ELR (cell line): ENCODE results near the gene NYAP1.
"Not testable (repeated sequence)": the region's sequence is repeated elsewhere in the genome, so short reads cannot be mapped to it uniquely, and the experiment has no call there.

Experiments used
- DNase-seq: peaks from one replicate; pipeline ENCODE4 v3.0.0-alpha.2; 2015; ENCODE audit warnings: low read depth

Gene NYAP1

DNA sequence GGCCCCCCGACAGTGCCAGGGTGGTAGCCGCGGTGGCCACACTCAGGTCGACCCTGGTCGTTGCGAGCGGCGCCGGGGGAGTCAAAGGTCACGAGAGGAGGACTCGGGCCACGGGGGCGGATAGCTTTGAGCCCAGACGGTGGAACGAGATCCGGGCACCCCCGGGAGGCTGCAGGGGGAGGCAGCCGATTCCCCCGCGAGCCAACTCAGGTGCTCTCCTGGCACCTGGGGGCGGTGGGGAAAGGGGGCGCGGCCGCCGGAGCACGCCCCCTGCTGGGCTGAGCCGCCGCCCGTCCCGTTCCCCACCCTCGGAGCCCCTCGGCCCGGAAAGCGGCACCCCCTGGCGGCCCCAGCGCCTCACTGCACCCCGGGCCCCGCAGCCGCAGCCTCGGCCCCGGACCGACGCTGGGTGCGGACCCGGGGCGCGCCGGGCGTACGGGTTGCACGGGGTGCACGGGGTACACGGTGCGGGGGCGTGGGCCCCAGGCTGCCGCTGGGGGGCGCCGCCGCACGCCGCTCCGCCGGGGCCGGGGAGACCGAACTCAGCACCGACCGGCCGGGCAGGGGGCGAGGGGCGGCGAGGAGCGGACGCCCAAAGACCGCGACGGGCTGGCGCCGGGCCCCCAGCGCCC, 521 bp upstream of the NYAP1 start:
- DNase-seq = peak; percentile 60

DNA sequence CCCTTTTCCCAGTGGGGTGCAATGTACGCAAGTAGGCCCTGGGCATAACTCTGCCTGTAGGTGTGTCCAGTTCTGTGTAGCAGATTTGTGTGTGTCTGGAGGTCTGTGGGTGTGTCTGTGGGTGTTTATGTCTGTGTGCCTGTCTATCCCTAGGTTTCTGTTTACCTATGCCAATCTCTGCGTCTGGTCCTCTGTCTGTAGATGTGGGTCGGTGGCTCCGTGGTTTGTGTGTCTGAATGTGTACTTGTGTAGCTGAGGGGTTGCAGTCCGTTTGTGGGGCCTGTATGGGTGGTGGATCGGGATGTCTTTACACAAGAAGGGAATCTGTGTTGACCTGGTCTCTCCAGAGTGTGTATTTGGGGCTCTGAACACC, 932 bp downstream of the NYAP1 start:
- DNase-seq = no peak

DNA sequence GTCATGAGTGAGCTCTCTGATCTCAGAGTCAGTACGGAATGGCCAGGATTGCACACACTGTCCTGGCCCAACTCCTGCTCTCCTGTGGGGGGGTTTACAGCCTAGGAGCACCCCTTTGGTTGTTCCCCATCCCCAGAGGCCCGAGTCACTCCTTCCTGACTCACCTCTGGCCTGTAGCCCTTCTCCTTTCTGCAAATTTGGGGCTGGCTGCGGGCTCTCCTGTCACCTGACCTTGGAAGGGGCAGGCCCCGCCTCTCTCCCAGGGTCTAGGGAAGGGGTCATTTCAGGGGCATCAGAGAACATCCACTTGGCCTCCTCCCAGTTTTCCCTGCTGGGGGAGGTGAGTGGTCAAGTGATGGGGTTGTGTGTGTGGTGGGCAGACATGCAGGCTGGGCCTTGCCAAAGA, 1.7 kb downstream of the NYAP1 start:
- DNase-seq = no peak

DNA sequence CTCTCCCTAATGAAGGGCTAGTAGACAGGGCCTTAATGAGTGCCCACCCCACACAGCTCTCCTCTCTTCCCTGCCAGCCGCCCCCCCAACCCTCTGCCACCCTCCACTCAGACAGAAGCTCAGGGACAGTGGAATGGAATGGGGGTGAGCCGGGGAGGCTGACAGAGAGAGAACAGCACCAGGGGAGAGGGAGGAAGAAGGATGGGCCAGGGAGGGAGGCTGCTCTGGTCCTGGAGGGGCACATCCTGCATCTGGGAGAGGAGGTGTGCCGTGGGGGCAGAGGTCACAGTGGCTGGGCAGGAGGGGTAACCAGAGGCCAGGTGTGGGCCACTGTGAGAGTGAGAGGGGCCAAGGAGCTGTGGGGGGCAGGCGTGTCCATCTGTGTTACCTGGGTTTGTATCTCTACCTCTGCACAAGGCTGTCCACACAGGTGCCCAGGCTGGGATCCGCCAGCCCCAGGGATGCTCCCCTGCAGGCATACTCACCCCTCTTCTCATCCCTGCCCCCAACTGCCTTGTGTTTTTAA, 2.4 kb downstream of the NYAP1 start:
- no peak for DNase-seq

DNA sequence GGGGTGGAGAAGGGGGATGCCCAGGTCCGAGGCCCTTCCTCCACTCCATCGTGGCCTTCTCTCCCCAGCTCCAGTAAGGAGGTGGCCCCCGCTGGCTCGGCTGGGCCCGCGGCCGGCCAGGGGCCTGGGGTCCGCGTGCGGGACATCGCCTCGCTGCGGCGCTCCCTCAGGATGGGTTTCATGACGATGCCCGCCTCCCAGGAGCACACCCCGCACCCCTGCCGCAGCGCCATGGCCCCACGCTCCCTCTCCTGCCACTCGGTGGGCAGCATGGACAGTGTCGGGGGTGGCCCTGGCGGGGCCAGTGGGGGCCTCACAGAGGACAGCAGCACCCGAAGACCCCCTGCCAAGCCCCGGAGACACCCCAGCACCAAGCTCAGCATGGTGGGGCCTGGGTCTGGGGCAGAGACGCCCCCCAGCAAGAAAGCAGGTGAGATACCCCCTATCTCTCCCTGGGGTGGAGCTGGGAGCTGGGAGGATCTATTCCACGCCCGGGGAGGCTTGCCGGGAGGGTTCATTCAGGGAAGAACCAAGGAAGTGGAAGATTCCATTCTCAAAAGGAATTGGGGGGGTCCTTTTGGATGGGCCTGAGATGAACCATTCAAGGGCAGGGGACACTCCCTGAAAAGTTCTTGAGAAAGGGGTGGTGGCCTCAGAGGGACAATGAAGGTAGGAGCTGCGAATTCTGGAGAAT, 3.2 kb downstream of the NYAP1 start:
- DNase-seq = peak; percentile 71

DNA sequence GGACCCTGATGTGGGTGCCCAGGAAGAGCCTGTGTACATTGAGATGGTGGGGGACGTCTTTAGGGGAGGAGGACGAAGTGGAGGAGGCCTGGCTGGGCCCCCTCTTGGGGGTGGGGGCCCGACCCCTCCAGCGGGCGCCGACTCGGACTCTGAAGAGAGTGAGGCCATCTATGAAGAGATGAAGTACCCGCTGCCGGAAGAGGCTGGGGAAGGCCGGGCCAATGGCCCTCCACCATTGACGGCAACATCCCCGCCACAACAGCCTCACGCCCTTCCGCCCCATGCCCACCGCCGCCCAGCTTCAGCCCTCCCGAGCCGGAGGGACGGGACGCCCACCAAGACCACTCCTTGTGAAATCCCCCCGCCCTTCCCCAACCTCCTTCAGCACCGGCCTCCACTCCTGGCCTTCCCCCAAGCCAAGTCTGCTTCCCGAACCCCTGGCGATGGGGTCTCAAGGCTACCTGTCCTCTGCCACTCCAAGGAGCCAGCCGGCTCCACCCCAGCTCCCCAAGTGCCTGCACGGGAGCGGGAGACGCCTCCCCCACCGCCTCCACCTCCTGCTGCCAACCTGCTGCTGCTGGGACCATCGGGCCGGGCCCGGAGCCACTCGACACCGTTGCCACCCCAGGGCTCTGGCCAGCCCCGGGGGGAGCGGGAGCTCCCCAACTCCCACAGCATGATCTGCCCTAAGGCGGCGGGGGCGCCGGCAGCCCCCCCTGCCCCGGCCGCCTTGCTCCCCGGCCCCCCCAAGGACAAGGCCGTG, 4.8 kb downstream of the NYAP1 start:
- DNase-seq = no peak

DNA sequence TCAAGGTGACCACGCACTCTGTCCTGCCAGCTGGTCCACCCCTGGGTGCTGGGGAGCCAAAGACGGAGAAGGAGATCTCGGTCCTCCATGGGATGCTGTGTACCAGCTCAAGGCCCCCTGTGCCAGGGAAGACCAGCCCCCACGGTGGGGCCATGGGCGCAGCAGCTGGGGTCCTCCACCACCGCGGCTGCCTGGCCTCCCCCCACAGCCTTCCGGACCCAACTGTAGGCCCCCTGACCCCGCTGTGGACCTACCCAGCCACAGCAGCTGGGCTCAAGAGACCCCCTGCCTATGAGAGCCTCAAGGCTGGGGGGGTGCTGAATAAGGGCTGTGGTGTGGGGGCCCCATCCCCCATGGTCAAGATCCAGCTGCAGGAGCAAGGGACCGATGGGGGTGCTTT, 5.4 kb downstream of the NYAP1 start:
- no peak for DNase-seq

DNA sequence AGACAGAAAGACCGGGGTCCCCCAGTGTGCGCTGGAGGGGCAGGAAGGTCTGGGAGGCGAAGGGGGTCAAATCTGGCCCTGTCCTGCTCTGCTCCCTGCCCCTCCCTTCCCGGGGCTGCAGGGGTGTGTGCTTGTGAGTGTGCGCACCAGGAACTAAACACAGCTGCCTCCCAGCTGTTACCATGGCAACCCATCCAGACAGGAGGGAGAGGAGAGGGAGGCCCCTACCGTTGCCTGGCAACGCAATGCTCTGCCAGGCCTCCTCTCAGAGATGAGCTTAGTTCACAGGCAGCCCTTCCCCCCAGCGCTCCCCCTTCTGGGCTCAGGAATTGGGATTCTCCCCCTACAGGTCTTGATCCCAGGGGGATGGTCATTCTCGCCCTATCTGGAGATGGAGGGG, 6.1 kb downstream of the NYAP1 start:
- DNase-seq = peak; percentile 80

DNA sequence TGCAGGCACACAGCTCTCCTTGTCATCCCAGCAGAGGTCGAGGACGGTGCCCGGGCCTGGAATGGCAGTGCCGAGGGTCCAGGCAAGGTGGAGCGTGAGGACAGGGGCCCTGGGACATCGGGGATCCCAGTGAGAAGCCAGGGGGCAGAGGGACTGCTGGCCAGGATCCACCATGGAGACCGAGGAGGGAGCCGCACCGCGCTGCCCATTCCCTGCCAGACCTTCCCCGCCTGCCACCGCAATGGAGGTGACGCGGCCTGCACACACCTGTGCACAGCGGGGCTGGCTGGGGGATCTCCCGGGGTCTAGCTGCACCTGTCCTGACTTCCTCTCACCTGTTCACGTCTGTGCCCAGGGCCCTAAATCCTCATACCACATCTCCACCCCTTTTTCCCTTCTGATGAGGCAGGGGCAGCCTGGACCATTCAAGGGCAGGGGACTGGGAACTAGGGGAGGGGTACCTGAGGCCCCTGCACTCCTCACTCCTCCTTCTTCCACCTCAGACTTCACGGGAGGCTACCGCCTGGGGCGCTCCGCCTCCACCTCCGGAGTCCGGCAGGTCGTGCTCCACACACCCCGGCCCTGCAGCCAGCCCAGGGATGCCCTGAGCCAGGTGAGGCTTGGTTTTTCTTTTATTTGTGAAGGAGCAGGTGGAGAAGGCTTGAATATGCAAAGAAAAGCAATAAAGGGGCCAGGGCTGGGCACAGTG, 6.9 kb downstream of the NYAP1 start:
- no peak for DNase-seq

DNA sequence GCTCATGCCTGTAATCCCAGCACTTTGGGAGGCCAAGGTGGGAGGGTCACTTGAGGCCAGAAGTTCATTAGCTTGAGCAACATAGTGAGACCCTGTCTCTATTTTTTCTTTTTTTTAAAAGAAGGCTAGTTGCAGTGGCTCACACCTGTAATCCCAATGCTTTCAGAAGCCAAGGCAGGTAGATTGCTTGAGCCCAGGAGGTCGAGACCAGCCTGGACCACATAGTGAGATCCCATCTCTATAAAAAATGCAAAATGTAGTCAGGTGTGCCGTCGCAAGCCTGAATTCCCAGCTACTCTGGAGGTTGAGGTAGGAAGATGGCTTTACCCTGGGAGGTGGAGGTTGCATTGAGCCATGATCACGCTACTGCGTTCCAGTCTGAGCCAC, 7.5 kb downstream of the NYAP1 start:
- DNase-seq = no peak

DNA sequence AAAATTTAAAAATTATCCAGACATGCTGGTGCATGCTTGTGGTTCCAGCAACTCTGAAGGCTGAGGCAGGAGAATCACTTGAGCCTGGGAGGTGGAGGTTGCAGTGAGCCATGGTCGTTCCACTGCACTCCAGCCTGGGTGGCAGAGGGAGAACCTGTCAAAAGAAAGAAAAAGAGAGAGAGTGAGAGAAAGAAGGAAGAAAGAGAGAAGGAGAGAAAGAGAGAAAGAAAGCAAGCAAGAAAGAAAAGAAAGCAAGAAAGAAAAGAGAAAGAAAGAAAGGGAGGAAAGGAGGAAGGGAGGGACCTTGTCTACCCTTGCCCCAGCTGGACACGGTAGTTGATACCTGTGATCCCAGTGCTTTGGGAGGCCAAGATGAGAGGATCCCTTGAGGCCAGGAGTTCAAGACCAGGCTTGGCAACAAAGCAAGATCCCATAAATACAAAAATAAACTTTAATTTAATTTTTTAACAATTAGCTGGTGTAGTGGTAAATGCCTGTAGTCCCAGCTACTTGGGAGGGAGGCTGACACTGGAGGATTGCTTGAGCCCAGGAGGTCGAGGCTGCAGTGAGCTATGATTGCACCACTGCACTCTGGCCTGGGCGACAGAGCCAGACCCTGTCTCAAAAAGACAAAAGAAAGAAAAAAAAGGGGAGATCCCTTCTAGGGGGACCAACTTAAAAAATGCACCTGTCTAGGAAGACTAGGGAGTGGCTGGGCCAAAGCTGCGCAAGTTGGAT, 9.2 kb downstream of the NYAP1 start:
- DNase-seq = no peak

DNA sequence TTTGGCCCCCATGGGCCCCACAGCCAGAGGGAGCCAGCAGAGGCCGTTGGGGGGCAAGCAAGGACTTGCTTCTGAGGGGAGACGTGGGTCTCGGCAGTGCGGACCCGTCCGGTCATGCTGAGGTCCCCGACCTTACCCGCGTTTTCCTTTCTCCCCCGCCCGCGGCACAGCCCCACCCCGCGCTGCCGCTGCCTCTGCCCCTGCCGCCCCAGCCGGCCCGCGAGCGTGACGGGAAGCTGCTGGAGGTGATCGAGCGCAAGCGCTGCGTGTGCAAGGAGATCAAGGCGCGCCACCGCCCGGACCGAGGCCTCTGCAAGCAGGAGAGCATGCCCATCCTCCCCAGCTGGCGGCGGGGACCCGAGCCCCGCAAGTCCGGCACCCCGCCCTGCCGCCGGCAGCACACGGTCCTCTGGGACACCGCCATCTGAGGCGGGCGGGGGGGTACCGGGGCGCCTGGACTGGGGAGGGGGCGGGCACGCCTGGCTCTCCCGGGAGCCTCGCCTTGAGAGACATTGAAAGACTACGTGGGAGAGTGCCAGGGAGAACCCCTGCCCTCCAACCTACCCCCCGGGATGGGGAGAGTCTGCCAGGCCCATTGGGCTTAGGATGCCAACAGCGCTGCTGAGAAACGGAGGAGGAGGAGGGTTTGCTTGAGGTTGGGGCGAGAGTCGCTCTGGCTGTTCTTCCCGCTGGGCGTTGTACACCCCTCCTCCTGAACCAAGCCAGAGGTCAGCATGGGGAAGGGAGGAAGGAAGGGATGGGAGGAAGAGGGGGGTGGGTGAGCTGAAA, 9.9 kb downstream of the NYAP1 start:
- DNase-seq = no peak

DNA sequence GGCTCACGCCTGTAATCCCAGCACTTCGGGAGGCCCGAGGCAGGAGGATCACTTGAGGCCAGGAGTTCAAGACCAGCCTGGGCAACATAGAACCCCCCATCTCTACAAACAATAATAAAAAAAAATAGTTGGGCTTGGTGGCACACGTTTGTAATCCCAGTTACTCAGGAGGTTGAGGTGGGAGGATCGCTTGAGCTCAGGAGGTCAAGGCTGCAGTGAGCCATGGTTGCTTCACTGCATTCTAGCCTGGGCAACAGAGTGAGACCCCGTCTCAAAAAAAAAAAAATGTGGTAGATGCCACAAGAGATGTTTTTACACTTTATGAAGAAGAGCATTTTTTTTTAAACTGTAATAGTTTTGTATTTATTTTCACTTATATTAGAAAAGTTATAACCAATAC, 12.8 kb downstream of the NYAP1 start:
- DNase-seq = no peak

DNA sequence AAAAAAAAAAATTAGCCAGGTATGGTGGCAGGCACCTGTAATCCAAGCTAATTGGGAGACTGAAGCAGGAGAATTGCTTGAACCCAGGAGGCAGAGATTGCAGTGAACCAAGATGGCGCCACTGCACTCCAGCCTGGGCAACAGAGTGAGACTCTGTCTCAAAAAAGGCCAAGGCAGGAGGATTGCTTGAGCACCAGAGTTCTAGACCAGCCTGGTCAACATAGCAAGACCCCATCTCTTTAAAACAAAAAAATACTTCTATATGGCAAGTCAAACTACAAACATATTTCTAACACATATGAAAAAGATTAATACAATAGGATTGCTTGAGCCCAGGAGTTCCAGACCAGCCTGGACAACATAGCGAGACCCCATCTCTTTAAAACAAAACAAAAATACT, 17.0 kb downstream of the NYAP1 start:
- not testable (repeated sequence) for DNase-seq

DNA sequence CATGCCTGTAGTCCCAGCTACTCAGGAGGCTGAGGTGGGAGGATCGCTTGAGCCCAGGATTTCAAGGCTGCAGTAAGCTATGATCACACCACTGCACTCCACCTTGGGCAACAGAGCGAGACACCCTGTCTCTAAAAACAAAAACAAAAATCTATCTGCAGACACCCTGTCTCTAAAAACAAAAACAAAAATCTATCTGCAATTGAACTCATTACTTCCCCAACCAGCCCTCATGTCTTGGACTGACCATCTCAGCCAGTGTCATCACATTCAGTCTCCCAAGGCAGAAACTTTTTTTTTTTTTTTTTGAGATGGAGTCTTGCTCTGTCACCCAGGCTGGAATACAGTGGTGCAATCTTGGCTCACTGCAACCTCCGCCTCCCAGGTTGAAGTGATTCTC, 20.3 kb downstream of the NYAP1 start:
- not testable (repeated sequence) for DNase-seq

DNA sequence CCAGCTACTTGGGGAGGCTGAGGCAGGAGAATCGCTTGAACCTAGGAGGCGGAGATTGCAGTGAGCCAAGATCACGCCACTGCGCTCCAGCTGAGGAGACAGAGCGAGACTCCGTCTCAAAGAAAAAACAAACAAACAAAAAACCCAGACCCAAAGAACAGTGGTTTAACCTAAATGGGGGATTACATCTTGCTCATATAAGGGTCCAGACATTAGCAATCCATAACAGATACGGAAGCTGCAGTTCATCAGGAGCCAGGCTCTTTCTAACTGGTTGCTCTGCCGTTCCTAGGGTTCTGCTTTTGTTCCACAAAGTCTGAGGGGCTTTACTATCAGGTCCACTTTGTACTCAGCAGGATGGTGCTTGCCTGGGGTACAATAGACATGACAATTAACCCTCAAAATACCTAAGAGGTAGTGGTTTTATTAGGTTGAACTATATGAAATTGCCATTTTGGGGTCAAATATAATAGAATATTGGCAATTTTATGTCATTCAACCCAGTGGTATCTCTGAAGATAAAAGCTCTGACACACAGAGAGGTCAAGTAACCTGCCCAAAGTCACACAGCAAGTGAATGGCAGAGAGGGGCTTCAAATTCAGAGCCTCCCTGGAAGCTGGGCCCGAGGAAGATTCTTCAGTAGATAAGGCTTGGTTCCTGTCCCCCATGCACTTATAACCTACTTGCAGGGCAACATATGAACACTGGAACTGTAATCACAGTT, 21.3 kb downstream of the NYAP1 start:
- DNase-seq = no peak

DNA sequence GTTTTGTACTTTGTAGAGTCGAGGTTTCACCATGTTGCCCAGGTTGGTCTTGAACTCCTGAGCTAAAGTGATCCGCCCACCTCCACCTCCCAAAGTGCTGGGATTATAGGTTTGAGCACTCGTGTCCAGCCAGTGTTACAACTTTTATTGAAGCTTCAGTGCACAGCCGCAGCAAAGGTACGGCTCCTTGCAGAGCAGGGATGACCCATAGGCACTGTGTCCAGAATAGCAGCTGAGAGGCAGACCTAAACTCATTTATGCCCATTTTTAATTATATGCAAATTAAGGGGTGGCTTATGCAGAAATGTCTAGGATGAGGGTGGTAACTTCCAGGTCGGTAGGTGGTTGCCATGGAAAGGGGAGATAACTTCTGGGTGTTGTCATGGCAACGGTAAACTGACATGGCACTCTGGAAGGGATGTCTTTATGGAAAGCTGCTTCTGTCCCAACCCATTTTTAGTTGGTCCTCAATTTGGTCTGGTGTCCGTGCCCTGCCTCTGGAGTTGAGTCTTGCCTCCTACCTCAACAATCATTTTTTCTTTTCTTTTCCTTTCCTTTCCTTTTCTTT, 22.7 kb downstream of the NYAP1 start:
- no peak for DNase-seq

DNA sequence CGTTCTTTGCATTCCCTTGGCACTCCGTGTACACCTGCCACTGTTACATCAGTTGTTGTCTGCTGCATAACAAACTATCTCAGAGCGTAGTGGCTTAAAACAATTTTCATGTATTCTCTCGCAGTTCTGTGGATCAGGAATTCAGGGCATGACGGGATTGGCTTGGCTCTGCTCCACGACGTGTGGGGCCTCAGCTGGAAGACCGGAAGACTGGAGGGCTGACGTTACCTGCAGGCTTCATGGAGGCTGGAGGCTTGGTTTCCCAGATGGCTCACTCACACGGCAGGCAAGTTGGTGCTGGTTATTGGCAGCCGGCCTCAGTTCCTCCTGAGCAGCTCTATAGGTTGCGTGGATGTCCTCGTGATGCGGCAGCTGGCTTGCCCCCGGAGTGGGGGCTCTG, 25.5 kb downstream of the NYAP1 start:
- peak; percentile 45 for DNase-seq

DNA sequence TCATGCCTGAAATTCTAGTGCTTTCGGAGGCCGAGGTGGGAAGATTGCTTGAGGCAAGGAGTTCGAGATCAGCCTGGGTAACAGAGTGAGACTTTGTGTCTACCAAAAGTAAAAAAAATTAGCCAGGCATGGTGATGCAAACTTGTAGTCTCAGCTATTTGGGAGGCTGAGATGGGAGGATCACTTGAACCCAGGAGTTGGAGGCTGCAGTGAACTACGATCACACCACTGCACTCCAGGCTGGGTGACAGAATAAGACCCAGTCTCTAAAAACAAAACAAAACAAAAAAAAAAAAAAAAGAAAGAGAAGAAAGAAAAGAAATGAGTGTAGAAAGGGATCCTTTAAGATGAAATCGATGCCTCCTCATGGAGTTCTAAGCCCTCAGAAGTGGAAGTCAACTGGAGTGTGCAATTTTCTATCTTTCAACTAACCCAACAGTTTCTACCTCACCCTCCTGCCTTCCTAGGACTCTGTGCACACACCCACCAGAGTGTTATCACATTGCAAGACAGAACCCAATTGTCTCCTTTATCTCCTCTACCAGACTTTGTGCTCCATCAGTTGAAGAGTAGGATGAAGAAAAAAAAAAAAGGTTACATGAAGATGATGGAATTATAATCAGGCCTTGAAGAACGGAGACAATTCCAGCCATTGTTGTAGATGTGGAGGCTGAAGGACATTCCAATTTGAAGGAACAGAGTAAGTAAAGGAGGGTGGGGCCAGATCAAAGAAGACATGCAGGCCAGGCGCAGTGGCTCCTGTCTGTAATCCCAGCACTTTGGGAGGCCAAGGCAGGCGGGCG, 26.9 kb downstream of the NYAP1 start:
- no peak for DNase-seq
